SK-N-SH treated with all-trans-retinoic acid at 6 μM for 48 hours (cell line): Measurements from ENCODE around the gene ADIPOR2.

Experiments
- BACH2 ChIP-seq: fragments of 250-450 bp; sonication (Bioruptor Pico); IDR thresholded peaks from 2 replicates; pipeline ENCODE4 v1.9.0; 2021; ENCODE audit warnings: mild to moderate bottlenecking, borderline replicate concordance
- OSR1 ChIP-seq: fragments of 250-450 bp; sonication (Bioruptor Pico); IDR thresholded peaks from 2 replicates; pipeline ENCODE4 v1.8.0; 2022; ENCODE audit warnings: moderate library complexity, mild to moderate bottlenecking, inconsistent platforms
- PPARA ChIP-seq: fragments of 250-450 bp; sonication (Bioruptor Pico); IDR thresholded peaks from 2 replicates; pipeline ENCODE4 v1.5.0; 2020; ENCODE audit warnings: mild to moderate bottlenecking, borderline replicate concordance
- RARB ChIP-seq: fragments of 250-450 bp; sonication (Bioruptor Pico); IDR thresholded peaks from 2 replicates; pipeline ENCODE4 v1.8.0; 2021; ENCODE audit warnings: mild to moderate bottlenecking, moderate library complexity
- TOX ChIP-seq: fragments of 250-450 bp; sonication (Bioruptor Pico); IDR thresholded peaks from 2 replicates; pipeline ENCODE4 v1.8.0; 2021; ENCODE audit warnings: mild to moderate bottlenecking, moderate library complexity, borderline replicate concordance
- ZNF565 ChIP-seq: fragments of 450-650 bp; formaldehyde crosslinking; conservative IDR thresholded peaks from 2 replicates; pipeline ENCODE4 v1.5.0; 2020; ENCODE audit warnings: low read depth, mild to moderate bottlenecking, moderate library complexity
- TF ChIP-seq, protein P1 (sequence below): fragments of 250-450 bp; sonication (Bioruptor Pico); IDR thresholded peaks from 2 replicates; pipeline ENCODE4 v1.5.1; 2020; ENCODE audit warnings: low read depth, mild to moderate bottlenecking, moderate library complexity
- TF ChIP-seq, protein P2 (sequence below): fragments of 250-450 bp; sonication (Bioruptor Pico); IDR thresholded peaks from 2 replicates; pipeline ENCODE4 v1.8.0; 2020; ENCODE audit warnings: mild to moderate bottlenecking, moderate library complexity, borderline replicate concordance
- TF ChIP-seq, protein P3 (sequence below): fragments of 250-450 bp; sonication (Bioruptor Pico); IDR thresholded peaks from 2 replicates; pipeline ENCODE4 v1.5.1; 2021; ENCODE audit warnings: mild to moderate bottlenecking, moderate library complexity

DNA sequence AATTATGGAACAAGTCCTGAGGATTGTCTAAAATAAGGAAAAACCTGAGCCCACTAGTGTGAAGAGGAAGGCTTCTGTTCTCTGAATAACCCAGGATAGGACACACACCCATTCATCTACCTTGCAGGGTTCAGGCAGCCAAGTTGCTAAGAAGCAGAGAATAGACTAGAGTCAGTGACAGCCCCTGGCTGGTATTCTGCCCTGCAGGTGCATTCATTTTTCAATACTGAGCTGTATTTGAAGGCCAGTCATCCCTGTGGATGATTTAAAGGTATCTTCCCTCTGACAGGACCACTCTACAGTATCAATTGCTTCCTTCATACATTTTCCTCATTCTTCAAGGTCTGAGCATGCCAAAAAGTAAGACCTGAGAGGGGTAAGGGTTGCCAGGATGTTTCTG, 38.9 kb upstream of the ADIPOR2 start:
- TF ChIP-seq ZNF565 (CRISPR knock-in tag) (no peak), OSR1 (CRISPR knock-in tag) (no peak), TOX (no peak), RARB (CRISPR knock-in tag) (no peak), BACH2 (CRISPR knock-in tag) (no peak), PPARA (CRISPR knock-in tag) (no peak)
- TF ChIP-seq, protein P1, sequence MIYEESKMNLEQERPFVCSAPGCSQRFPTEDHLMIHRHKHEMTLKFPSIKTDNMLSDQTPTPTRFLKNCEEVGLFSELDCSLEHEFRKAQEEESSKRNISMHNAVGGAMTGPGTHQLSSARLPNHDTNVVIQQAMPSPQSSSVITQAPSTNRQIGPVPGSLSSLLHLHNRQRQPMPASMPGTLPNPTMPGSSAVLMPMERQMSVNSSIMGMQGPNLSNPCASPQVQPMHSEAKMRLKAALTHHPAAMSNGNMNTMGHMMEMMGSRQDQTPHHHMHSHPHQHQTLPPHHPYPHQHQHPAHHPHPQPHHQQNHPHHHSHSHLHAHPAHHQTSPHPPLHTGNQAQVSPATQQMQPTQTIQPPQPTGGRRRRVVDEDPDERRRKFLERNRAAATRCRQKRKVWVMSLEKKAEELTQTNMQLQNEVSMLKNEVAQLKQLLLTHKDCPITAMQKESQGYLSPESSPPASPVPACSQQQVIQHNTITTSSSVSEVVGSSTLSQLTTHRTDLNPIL (CRISPR knock-in tag): no peak
- TF ChIP-seq, protein P2, sequence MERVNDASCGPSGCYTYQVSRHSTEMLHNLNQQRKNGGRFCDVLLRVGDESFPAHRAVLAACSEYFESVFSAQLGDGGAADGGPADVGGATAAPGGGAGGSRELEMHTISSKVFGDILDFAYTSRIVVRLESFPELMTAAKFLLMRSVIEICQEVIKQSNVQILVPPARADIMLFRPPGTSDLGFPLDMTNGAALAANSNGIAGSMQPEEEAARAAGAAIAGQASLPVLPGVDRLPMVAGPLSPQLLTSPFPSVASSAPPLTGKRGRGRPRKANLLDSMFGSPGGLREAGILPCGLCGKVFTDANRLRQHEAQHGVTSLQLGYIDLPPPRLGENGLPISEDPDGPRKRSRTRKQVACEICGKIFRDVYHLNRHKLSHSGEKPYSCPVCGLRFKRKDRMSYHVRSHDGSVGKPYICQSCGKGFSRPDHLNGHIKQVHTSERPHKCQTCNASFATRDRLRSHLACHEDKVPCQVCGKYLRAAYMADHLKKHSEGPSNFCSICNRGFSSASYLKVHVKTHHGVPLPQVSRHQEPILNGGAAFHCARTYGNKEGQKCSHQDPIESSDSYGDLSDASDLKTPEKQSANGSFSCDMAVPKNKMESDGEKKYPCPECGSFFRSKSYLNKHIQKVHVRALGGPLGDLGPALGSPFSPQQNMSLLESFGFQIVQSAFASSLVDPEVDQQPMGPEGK (CRISPR knock-in tag): no peak
- TF ChIP-seq, protein P3, sequence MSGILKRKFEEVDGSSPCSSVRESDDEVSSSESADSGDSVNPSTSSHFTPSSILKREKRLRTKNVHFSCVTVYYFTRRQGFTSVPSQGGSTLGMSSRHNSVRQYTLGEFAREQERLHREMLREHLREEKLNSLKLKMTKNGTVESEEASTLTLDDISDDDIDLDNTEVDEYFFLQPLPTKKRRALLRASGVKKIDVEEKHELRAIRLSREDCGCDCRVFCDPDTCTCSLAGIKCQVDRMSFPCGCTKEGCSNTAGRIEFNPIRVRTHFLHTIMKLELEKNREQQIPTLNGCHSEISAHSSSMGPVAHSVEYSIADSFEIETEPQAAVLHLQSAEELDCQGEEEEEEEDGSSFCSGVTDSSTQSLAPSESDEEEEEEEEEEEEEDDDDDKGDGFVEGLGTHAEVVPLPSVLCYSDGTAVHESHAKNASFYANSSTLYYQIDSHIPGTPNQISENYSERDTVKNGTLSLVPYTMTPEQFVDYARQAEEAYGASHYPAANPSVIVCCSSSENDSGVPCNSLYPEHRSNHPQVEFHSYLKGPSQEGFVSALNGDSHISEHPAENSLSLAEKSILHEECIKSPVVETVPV (CRISPR knock-in tag): no peak
